Psoas muscle (tissue), 8 donors: ENCODE results near the gene MIA3. TPM values are rescaled to one million over a fixed set of nuclear protein-coding genes. Genes with fewer than 3 reads are reported as not detected.
"Not testable (repeated sequence)": the region's sequence is repeated elsewhere in the genome, so short reads cannot be mapped to it uniquely, and the experiment has no call there.

Source experiments
- ATAC-seq, 4 donors: fragments of 200-7000 bp; cut with Tn5 transposase; one replicate each; pipeline ENCODE4 v1.9.1; 2020; ENCODE audit warnings: moderate library complexity in 3 of 4, mild to moderate bottlenecking in 2 of 4
- DNase-seq, 2 donors: peaks; one replicate each; pipeline ENCODE4 v3.0.0-alpha.2; 2020
- H3K27ac ChIP-seq: fragments of 200-600 bp; one replicate; pipeline ENCODE4 v1.8.0; 2022
- H3K27me3 ChIP-seq, 3 donors: fragments of 200-600 bp in 1 of 3; one replicate each; pipeline versions ENCODE4 v1.6.1 to v1.8.0; 2013 to 2022; ENCODE audit warnings: low read length in 2 of 3, mild to moderate bottlenecking in 2 of 3, moderate library complexity in 1 of 3; ENCODE audit not compliant: insufficient read depth in 3 of 3
- H3K36me3 ChIP-seq, 2 donors: fragments of 200-600 bp in 1 of 2; one replicate each; pipeline versions ENCODE4 v1.6.1 to v1.8.0; 2013 to 2022; ENCODE audit warnings: low read depth in 1 of 2, mild to moderate bottlenecking in 1 of 2, moderate library complexity in 1 of 2; ENCODE audit not compliant: insufficient read depth in 1 of 2
- H3K4me1 ChIP-seq: fragments of 200-600 bp; one replicate; pipeline ENCODE4 v1.8.0; 2022
- H3K4me3 ChIP-seq: fragments of 200-600 bp; one replicate; pipeline ENCODE4 v1.8.0; 2022; ENCODE audit warnings: mild to moderate bottlenecking
- H3K9me3 ChIP-seq: fragments of 200-600 bp; one replicate; pipeline ENCODE4 v1.8.0; 2022
- WGBS, 3 donors: extraction: QIAGEN DNeasy Blood & Tissue Kit; methylation state at CpG; one replicate each; pipeline versions ENCODE4 v1.1.6 to v1.1.7; 2013; 5-methylcytosine and 5-hydroxymethylcytosine counted together
- intact Hi-C, 2 donors: fragments of 100-400 bp; cut with DNase I; formaldehyde crosslinking; loops; one replicate each; pipeline versions ENCODE4 v1.11.0 to v1.14.2; 2022
- polyA plus RNA-seq, 3 donors: library from polyadenylated mRNA; stranded (reverse); fragments of 200-250 nt; gene quantifications; one replicate each; pipeline ENCODE4 v1.2.3, GENCODE V29; 2013
- total RNA-seq, 4 donors: library from RNA; stranded (reverse); fragmentation: NEBNext Ultra II Directional in 2 of 4; extraction: Animal tissue kit (Norgen Biotek cat#: 25700) in 2 of 4; gene quantifications; one replicate each; pipeline versions ENCODE4 v1.2.1 to v1.2.4, GENCODE V29; 2021 to 2023
- TF ChIP-seq, protein P1 (sequence below): fragments of 200-600 bp; IDR thresholded peaks from one replicate; pipeline ENCODE4 v1.8.0; 2022; ENCODE audit warnings: antibody characterized with exemption
- donor health status: healthy with polysubstance abuse.
- donor health status: DM: no; HTN: no; CAD: no; lungs with moderate emphysema.
- donor health status: Bipolar disorder and iron deficiency.
- donor health status: healthy.
- donor health status: DM: yes; HTN: yes; CAD: no.
- donor health status: DM: no; HTN: no; CAD: no.
- donor health status: DM: no; HTN: no; CAD: no.
- donor health status: DM: yes; HTN: yes; CAD: no.

MIA3 gene
- total and polyA plus RNA-seq, 7 donors: 23.3 to 62.4 (median 45.1) TPM

DNA sequence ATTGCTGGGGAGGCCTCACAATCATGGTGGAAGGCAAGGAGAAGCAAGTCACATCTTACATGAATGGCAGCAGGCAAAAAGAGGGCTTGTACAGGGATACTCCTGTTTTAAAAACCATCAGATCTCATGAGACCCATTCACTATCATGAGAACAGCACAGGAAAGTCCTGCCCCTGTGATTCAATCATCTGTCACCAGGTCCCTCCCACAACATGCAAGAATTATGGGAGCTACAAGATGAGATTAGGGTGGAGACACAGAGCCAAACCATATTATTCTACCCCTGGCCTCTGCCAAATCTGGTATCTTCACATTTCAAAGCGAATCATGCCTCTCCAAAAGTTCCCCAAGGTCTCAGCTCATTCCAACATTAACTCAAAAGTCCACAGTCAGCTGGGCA is 11.1 kb upstream of the MIA3 start:
- whole genome bisulfite sequencing, 3 donors: 70 to 87% (median 77%) methylated on average over 1 of the region's 1 CpG

DNA sequence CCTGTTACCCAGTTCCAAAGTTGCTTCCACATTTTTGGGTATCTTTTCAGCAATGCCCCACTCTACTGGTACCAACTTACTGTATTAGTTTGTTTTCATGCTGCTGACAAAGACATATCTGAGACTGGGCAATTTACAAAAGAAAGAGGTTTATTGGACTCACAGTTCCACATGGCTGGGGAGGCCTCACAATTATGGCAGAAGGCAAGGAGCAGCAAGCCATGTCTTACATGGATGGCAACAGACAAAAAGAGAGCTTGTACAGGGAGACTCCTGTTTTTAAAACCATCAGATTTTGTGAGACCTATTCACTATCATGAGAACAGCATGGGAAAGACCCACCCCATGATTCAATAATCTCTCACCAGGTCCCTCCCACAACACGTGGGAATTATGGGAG is 8.8 kb upstream of the MIA3 start:
- intact Hi-C loops, DNase-seq, H3K9me3 ChIP-seq, H3K36me3 ChIP-seq, H3K4me3 ChIP-seq, H3K4me1 ChIP-seq, ATAC-seq, H3K27me3 ChIP-seq, H3K27ac ChIP-seq: not testable (repeated sequence)
- WGBS, 3 donors: 35 to 44% (median 43%) methylated on average over 1 of the region's 1 CpG

More for the DNA sequence above, 11.1 kb upstream of the MIA3 start:
- H3K27me3 ChIP-seq: no peaks in the 10 kb centered on the region
- intact Hi-C loops: no loop called here
- H3K36me3 ChIP-seq: no peaks in the 10 kb centered on the region
- H3K9me3 ChIP-seq: no peaks in the 10 kb centered on the region
- H3K4me3 ChIP-seq: no peak overlapping the region
- H3K4me1 ChIP-seq: no peaks in the 10 kb centered on the region
- DNase-seq (no peak), ATAC-seq (no peak)
- TF ChIP-seq, protein P1, sequence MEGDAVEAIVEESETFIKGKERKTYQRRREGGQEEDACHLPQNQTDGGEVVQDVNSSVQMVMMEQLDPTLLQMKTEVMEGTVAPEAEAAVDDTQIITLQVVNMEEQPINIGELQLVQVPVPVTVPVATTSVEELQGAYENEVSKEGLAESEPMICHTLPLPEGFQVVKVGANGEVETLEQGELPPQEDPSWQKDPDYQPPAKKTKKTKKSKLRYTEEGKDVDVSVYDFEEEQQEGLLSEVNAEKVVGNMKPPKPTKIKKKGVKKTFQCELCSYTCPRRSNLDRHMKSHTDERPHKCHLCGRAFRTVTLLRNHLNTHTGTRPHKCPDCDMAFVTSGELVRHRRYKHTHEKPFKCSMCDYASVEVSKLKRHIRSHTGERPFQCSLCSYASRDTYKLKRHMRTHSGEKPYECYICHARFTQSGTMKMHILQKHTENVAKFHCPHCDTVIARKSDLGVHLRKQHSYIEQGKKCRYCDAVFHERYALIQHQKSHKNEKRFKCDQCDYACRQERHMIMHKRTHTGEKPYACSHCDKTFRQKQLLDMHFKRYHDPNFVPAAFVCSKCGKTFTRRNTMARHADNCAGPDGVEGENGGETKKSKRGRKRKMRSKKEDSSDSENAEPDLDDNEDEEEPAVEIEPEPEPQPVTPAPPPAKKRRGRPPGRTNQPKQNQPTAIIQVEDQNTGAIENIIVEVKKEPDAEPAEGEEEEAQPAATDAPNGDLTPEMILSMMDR: no peak
- H3K27ac ChIP-seq: no peak overlapping the region

DNA sequence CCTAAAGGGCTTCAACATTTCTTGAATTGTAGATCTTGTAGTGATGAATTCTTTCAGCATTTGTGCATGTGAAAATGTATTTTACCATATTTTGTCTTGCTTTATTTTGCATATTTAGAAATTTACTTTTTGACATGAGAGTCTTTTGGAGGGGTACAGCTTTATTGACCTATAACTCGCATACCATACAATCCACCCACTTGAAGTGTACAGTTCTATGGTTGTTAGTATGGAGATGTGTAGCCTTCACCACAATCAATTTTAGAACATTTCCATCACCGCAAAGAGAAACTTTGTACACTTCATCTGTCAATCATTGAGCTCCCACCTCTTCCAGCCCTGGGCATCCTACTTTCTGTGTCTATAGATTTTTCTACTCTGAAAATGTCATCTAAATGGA is 7.2 kb upstream of the MIA3 start:
- 92 to 98% (median 97%) methylated on average over 2 of the region's 2 CpGs for WGBS, 3 donors

DNA sequence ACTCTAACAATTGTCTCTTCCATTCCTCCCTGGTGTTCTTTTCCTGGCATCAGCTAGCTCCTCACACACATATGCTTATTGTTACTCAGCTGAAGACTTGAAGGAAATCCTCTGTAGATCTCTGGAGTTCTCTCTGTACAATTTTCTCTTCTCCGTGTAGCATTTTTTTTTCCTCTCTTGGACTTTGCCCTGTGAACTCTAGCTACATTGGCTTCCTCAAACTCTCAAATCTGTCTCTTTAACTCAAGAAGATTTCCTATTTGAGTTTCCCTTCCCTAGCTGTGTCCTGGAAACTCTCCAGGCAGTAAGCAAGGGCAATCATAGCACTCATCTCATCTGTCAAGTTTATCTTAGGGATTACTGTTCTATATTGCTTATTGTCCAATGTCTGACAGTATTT is 4.3 kb upstream of the MIA3 start:
- Histone ChIP-seq H3K27ac (no peak overlapping the region), H3K36me3 (no peaks in the 10 kb centered on the region), H3K4me3 (no peak overlapping the region), H3K4me1 (no peaks in the 10 kb centered on the region), H3K9me3 (no peaks in the 10 kb centered on the region), H3K27me3 (no peaks in the 10 kb centered on the region)
- DNase-seq (no peak), ATAC-seq (no peak)
- TF ChIP-seq, protein P1: no peak
- intact Hi-C loops: no loop called here
- WGBS, 3 donors: 59 to 62% (median 62%) methylated on average over 1 of the region's 1 CpG

More for the DNA sequence above, 7.2 kb upstream of the MIA3 start:
- H3K27me3 ChIP-seq: no peaks in the 10 kb centered on the region
- intact Hi-C loops: no loop called here
- no peaks in the 10 kb centered on the region for H3K36me3 ChIP-seq
- no peaks in the 10 kb centered on the region for H3K4me1 ChIP-seq
- no peak overlapping the region for H3K27ac ChIP-seq
- DNase-seq (no peak), ATAC-seq (no peak)
- TF ChIP-seq, protein P1: no peak
- H3K4me3 ChIP-seq: no peak overlapping the region
- no peaks in the 10 kb centered on the region for H3K9me3 ChIP-seq

DNA sequence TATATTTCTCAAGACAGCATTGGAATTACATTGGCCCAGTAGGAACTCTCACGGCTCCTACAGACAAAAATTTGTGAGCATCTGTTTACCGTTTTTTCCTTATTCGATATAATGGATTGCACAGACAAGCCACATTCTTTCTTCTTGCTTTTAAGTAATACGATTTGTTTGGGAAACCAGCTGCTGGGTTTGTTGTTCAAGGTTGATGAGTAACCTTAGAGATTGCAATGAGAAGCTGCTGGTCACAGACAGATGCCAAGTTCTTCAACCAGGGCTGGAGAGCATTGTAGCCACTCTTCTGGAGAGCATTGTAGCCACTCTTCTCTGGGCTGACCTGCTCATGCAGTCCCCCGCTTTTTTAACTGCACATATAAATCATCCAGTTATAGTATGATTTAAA is 1.4 kb upstream of the MIA3 start:
- Histone ChIP-seq H3K27ac (no peak overlapping the region), H3K27me3 (no peaks in the 10 kb centered on the region), H3K36me3 (peaks cover 0 to 7% of the 10 kb centered on the region in 2 donors), H3K9me3 (no peaks in the 10 kb centered on the region), H3K4me1 (peaks cover 8% of the 10 kb centered on the region), H3K4me3 (no peak overlapping the region)
- TF ChIP-seq, protein P1: no peak
- WGBS, 3 donors: 43 to 57% (median 54%) methylated on average over 5 of the region's 5 CpGs
- DNase-seq (no peak), ATAC-seq (no peak)
- intact Hi-C loops: loop anchor here in 1 of 2 donors (5.0 kb wide), 1 partner anchor 149 kb away; no protein-coding TSS in a partner anchor
